Measurements from ENCODE around the gene GLIS2.

Gene GLIS2

GRCh38 chr16:4347765-4348509 lies 32.1 kb downstream of the GLIS2 start:
- POLR2A ChIA-PET: no interaction called here
- DNase-seq (ENCODE audit: extremely low spot score): no peak
- CTCF ChIA-PET: interaction anchor here (1.2 kb wide), 1 partner anchor 55 kb away, joined by 3 read pairs; no protein-coding TSS in a partner anchor
- TF ChIP-seq CTCF (IDR thresholded peaks at IDR 0.05; ENCODE audit: control extremely low read depth, extremely low read depth, low read depth, missing control alignments): no peak

- ChIA-PET CTCF (interaction anchor here (1.0 to 3.6 kb wide), 6 partner anchors 9 to 95 kb away, joined by 4 to 12 read pairs (median 6); no protein-coding TSS in a partner anchor), POLR2A (no interaction called here)
- DNase-seq (ENCODE audit: extremely low spot score): no peak
- no peak for TF ChIP-seq CTCF (IDR thresholded peaks at IDR 0.05; ENCODE audit: control extremely low read depth, extremely low read depth, low read depth, missing control alignments)
Observed at GRCh38 chr16:4349332-4349731, 33.5 kb downstream of the GLIS2 start.

GRCh38 chr16:4350365-4350786 lies 34.5 kb downstream of the GLIS2 start:
- CTCF ChIA-PET: interaction anchor here (1.0 to 3.6 kb wide), 10 partner anchors 8 to 96 kb away, joined by 3 to 14 read pairs (median 6); no protein-coding TSS in a partner anchor
- POLR2A ChIA-PET: no interaction called here
- DNase-seq (ENCODE audit: extremely low spot score): no peak
- TF ChIP-seq CTCF (IDR thresholded peaks at IDR 0.05; ENCODE audit: control extremely low read depth, extremely low read depth, low read depth, missing control alignments): no peak

- peak; percentile 98 for DNase-seq (ENCODE audit: extremely low spot score)
- TF ChIP-seq CTCF (IDR thresholded peaks at IDR 0.05; ENCODE audit: control extremely low read depth, extremely low read depth, low read depth, missing control alignments): no peak
- POLR2A ChIA-PET: no interaction called here
- CTCF ChIA-PET: interaction anchor here (0.7 to 3.6 kb wide), 12 partner anchors 8 to 368 kb away, joined by 3 to 14 read pairs (median 5); no protein-coding TSS in a partner anchor
Observed at GRCh38 chr16:4350787-4351659, 35.2 kb downstream of the GLIS2 start, which contains the start of gene PAM16. Gene PAM16 (minus strand): TSS chr16:4351321. CDS start chr16:4351234, 87 bp downstream.

GRCh38 chr16:4351880-4352279 lies 36.0 kb downstream of the GLIS2 start:
- DNase-seq (ENCODE audit: extremely low spot score): no peak
- no peak for TF ChIP-seq CTCF (IDR thresholded peaks at IDR 0.05; ENCODE audit: control extremely low read depth, extremely low read depth, low read depth, missing control alignments)
- CTCF ChIA-PET: interaction anchor here (0.7 to 3.6 kb wide), 9 partner anchors 9 to 369 kb away, joined by 3 to 14 read pairs (median 5); no protein-coding TSS in a partner anchor
- POLR2A ChIA-PET: interaction anchor here (0.6 kb wide), 1 partner anchor 26 kb away, joined by 4 read pairs; no protein-coding TSS in a partner anchor

GRCh38 chr16:4352843-4353242 lies 37.0 kb downstream of the GLIS2 start:
- ChIA-PET CTCF (interaction anchor here (1.0 to 3.6 kb wide), 5 partner anchors 11 to 99 kb away, joined by 3 to 14 read pairs (median 5); no protein-coding TSS in a partner anchor), POLR2A (no interaction called here)
- no peak for TF ChIP-seq CTCF (IDR thresholded peaks at IDR 0.05; ENCODE audit: control extremely low read depth, extremely low read depth, low read depth, missing control alignments)
- no peak for DNase-seq (ENCODE audit: extremely low spot score)
